T-cell (primary cell): ENCODE results near the gene POU5F2. TPM values are rescaled to one million over a fixed set of nuclear protein-coding genes. Genes with fewer than 3 reads are reported as not detected.

Experiments used
- ATAC-seq, 4 experiments: fragments of 200-7000 bp in 3 of 4; fragments of 150-1000 bp in 1 of 4; cut with Tn5 transposase; replicated peaks in 1 of 4; 1 replicate in 3 of 4; 2 replicates in 1 of 4; pipeline ENCODE4 v1.10.0; 2021; ENCODE audit warnings: moderate library complexity in 3 of 4, mild to moderate bottlenecking in 2 of 4, moderate number of reproducible peaks in 1 of 4
- CTCF ChIA-PET, 2 donors: fragments of 300-600 bp; sonication (Branson Sonifier 250); formaldehyde crosslinking; loops; one replicate each; lab custom pipeline; 2022; ENCODE audit warnings: antibody characterized with exemption in 2 of 2; lab: Charles Lee
- POLR2A ChIA-PET, 2 donors: fragments of 300-600 bp; sonication (Branson Sonifier 250); formaldehyde crosslinking; loops; one replicate each; lab custom pipeline; 2022; ENCODE audit warnings: antibody characterized with exemption in 2 of 2; lab: Charles Lee
- DNase-seq, 35 experiments: peaks; one replicate each; pipeline versions ENCODE4 v3.0.0 to v3.0.0-alpha.2; 2013 to 2023
- H3K27ac ChIP-seq: one replicate; pipeline ENCODE4 v1.5.1; 2013; ENCODE audit warnings: low read length
- H3K27me3 ChIP-seq, 2 experiments: replicated peaks in 1 of 2; 1 replicate in 1 of 2; 2 replicates in 1 of 2; pipeline versions ENCODE4 v1.6.1 to v1.7.0; 2013; ENCODE audit warnings: low read length in 1 of 2, mixed read lengths in 1 of 2; ENCODE audit not compliant: control insufficient read depth in 2 of 2, insufficient read depth in 2 of 2; ENCODE audit errors: extremely low read depth in 1 of 2
- H3K36me3 ChIP-seq, 2 donors: 1 replicate in 1 of 2; 2 replicates in 1 of 2; pipeline versions ENCODE4 v1.6.1 to v1.7.0; 2013; ENCODE audit warnings: low read length in 1 of 2; ENCODE audit not compliant: control insufficient read depth in 2 of 2, insufficient read depth in 1 of 2; ENCODE audit errors: extremely low read depth in 1 of 2
- H3K4me1 ChIP-seq, 2 experiments: 1 replicate in 1 of 2; 2 replicates in 1 of 2; pipeline versions ENCODE4 v1.6.1 to v1.7.0; 2013; ENCODE audit warnings: low read length in 2 of 2, mixed read lengths in 1 of 2; ENCODE audit not compliant: insufficient read depth in 2 of 2, control insufficient read depth in 1 of 2; ENCODE audit errors: extremely low read depth in 1 of 2
- H3K4me3 ChIP-seq, 2 donors: 1 replicate in 1 of 2; 2 replicates in 1 of 2; pipeline versions ENCODE4 v1.5.1 to v1.7.0; 2013; ENCODE audit warnings: mild to moderate bottlenecking in 2 of 2, low read length in 1 of 2, moderate library complexity in 1 of 2; ENCODE audit not compliant: control insufficient read depth in 1 of 2; ENCODE audit errors: extremely low read depth in 1 of 2
- H3K9me3 ChIP-seq: 2 replicates; pipeline ENCODE4 v1.7.0; 2013
- H3K27ac Mint-ChIP-seq, 2 donors: one replicate each; pipeline ENCODE4 v1.8.0; 2020 to 2021; ENCODE audit warnings: mild to moderate bottlenecking in 2 of 2, mixed read lengths in 2 of 2
- H3K27me3 Mint-ChIP-seq, 2 donors: one replicate each; pipeline ENCODE4 v1.8.0; 2021 to 2022; ENCODE audit warnings: mixed read lengths in 2 of 2
- H3K36me3 Mint-ChIP-seq: one replicate; pipeline ENCODE4 v1.8.0; 2021; ENCODE audit warnings: mixed read lengths
- H3K4me1 Mint-ChIP-seq, 3 donors: one replicate each; pipeline ENCODE4 v1.8.0; 2020 to 2022; ENCODE audit warnings: mixed read lengths in 3 of 3, mild to moderate bottlenecking in 1 of 3
- H3K4me3 Mint-ChIP-seq, 3 donors: one replicate each; pipeline ENCODE4 v1.8.0; 2020 to 2022; ENCODE audit warnings: mild to moderate bottlenecking in 3 of 3, mixed read lengths in 3 of 3, moderate library complexity in 3 of 3
- H3K9me3 Mint-ChIP-seq, 3 donors: one replicate each; pipeline ENCODE4 v1.8.0; 2020 to 2022; ENCODE audit warnings: mixed read lengths in 3 of 3
- WGBS: methylation state at CpG from one replicate; pipeline ENCODE4 v1.1.5; 2013; ENCODE audit warnings: missing lambda C conversion rate; ENCODE audit not compliant: insufficient coverage; 5-methylcytosine and 5-hydroxymethylcytosine counted together
- total RNA-seq, 35 experiments: library from RNA in 6 of 35; stranded (reverse) in 6 of 35; fragments of 120-200 nt in 1 of 35; gene quantifications; one replicate each; pipeline versions ENCODE4 v1.2.1 to v1.2.4 and lab custom pipeline; 2013 to 2026

The POU5F2 gene
- total RNA-seq, 5 donors from 2014 or later (not counting 1 experiment from before 2014, with no cell fraction given): 1.5 to 4.0 (median 2.0) TPM

DNA sequence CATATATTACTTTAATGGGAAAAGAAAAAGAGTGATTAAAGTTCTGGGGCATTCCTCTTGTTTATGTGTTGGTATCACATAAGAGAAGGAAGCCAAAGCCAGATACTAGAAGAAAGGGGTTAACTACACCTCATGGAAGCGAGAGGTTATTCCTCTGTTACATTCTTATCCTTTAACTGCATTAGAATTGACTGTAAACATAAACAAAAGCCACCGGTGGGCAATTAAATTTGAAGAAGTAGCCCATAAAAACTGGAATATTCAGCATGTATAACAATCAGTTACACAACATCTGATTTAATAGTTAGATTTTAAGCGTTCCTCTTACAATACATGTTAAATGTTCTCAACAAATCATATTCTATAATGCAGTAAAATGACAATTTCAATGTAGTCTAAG, 18.8 kb downstream of the POU5F2 start:
- Mint-ChIP-seq H3K4me1 (peaks cover 26 to 41% (median 28%) of the 10 kb centered on the region in 3 donors), H3K9me3 (no peaks in the 10 kb centered on the region), H3K4me3 (no peak overlapping the region), H3K36me3 (peaks cover 14% of the 10 kb centered on the region), H3K27ac (no peak overlapping the region), H3K27me3 (no peaks in the 10 kb centered on the region)
- Histone ChIP-seq H3K4me1 (peaks cover 0 to 4% of the 10 kb centered on the region in 2 experiments), H3K4me3 (no peak overlapping the region), H3K9me3 (no peaks in the 10 kb centered on the region), H3K36me3 (no peaks in the 10 kb centered on the region), H3K27ac (no peak overlapping the region), H3K27me3 (no peaks in the 10 kb centered on the region)
- POLR2A ChIA-PET: interaction anchor here in 1 of 2 donors (0.5 kb wide), 1 partner anchor 21 kb away, joined by 5 read pairs; no protein-coding TSS in a partner anchor
- no peak for DNase-seq
- no CpG with 5 or more reads among the region's 3 CpGs for WGBS
- CTCF ChIA-PET: no interaction called here
- no peak for ATAC-seq

DNA sequence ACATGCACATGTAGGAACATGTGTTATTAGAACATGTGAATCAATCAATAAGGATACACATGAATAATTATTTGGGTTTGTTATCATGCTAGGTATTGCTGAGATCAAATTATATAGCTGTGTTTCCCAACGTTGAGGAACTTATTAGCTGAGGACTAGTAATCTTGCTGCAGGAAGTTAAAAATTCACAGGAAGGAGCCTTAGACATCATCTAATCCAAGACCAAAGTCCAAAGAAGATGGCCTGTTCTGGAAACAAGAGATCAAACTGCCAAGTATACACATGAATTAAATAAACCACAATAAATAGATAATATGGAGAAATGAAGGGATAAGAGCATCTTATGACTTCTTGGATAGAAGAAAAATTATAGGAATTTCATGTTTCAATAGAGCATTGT, 19.9 kb downstream of the POU5F2 start:
- Mint-ChIP-seq H3K27me3 (no peaks in the 10 kb centered on the region), H3K27ac (no peak overlapping the region), H3K4me1 (peaks cover 28 to 41% (median 32%) of the 10 kb centered on the region in 3 donors), H3K4me3 (no peak overlapping the region), H3K9me3 (no peaks in the 10 kb centered on the region), H3K36me3 (peaks cover 11% of the 10 kb centered on the region)
- no peaks in the 10 kb centered on the region for H3K36me3 ChIP-seq
- CTCF ChIA-PET: no interaction called here
- no peaks in the 10 kb centered on the region for H3K27me3 ChIP-seq
- POLR2A ChIA-PET: no interaction called here
- peaks cover 0 to 4% of the 10 kb centered on the region in 2 experiments for H3K4me1 ChIP-seq
- H3K4me3 ChIP-seq: no peak overlapping the region
- H3K27ac ChIP-seq: no peak overlapping the region
- ATAC-seq (no peak), DNase-seq (no peak)
- WGBS: no CpG with 5 or more reads among the region's 1 CpG
- no peaks in the 10 kb centered on the region for H3K9me3 ChIP-seq

- CTCF ChIA-PET: interaction anchor here in 1 of 2 donors (0.8 kb wide), 1 partner anchor 19 kb away, joined by 3 read pairs; no protein-coding TSS in a partner anchor
Observed at GRCh38 chr5:93721071-93721470, 20.3 kb downstream of the POU5F2 start.

DNA sequence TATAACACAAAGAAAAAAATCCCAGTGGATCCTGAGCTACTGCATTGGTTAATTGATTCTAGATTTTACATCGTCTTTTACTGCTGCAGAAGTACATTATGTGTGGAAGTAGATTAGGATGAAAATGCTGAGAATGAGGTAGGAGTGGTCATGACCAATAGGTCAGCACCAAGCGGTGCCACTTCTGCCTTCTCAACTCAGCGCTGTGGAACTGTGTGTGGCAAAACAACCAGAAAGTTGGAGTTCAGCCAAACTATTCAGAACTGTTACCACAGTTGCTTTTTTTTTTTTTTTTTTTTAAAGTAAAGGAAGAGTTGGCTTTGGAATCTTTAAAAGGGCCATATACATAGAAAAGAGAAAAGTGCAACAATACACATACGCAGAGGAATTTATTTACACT, 24.2 kb downstream of the POU5F2 start:
- ChIA-PET CTCF (no interaction called here), POLR2A (no interaction called here)
- Mint-ChIP-seq H3K9me3 (peaks cover 0 to 10% (median 6%) of the 10 kb centered on the region in 3 donors), H3K4me1 (peaks cover 17 to 31% (median 24%) of the 10 kb centered on the region in 3 donors), H3K27ac (no peak overlapping the region), H3K27me3 (no peaks in the 10 kb centered on the region), H3K4me3 (no peak overlapping the region), H3K36me3 (peaks cover 24% of the 10 kb centered on the region)
- ATAC-seq: no peak
- H3K36me3 ChIP-seq: no peaks in the 10 kb centered on the region
- H3K4me1 ChIP-seq: peaks cover 0 to 4% of the 10 kb centered on the region in 2 experiments
- H3K9me3 ChIP-seq: no peaks in the 10 kb centered on the region
- no peak overlapping the region for H3K27ac ChIP-seq
- no peak for DNase-seq
- no peaks in the 10 kb centered on the region for H3K27me3 ChIP-seq
- 83% methylated on average over 2 of the region's 4 CpGs for WGBS
- no peak overlapping the region for H3K4me3 ChIP-seq

More at GRCh38 chr5:93721071-93721470, 20.3 kb downstream of the POU5F2 start:
- no peaks in the 10 kb centered on the region for H3K27me3 ChIP-seq
- H3K27ac Mint-ChIP-seq: no peak overlapping the region
- DNase-seq (peak in 1 of 35 experiments; percentile 3), ATAC-seq (peak in 2 of 4 experiments; percentile 20 to 58)
- POLR2A ChIA-PET: no interaction called here
- H3K4me3 Mint-ChIP-seq: no peak overlapping the region
- H3K9me3 ChIP-seq: no peaks in the 10 kb centered on the region
- H3K27me3 Mint-ChIP-seq: no peaks in the 10 kb centered on the region
- H3K27ac ChIP-seq: no peak overlapping the region
- 7% methylated on average over 3 of the region's 3 CpGs for WGBS
- peaks cover 0 to 4% of the 10 kb centered on the region in 2 experiments for H3K4me1 ChIP-seq
- peaks cover 25 to 41% (median 32%) of the 10 kb centered on the region in 3 donors for H3K4me1 Mint-ChIP-seq
- H3K36me3 Mint-ChIP-seq: peaks cover 11% of the 10 kb centered on the region
- no peaks in the 10 kb centered on the region for H3K36me3 ChIP-seq
- H3K9me3 Mint-ChIP-seq: no peaks in the 10 kb centered on the region
- no peak overlapping the region for H3K4me3 ChIP-seq

- no peak overlapping the region for H3K27ac ChIP-seq
- H3K4me3 ChIP-seq: no peak overlapping the region
- H3K27me3 ChIP-seq: no peaks in the 10 kb centered on the region
- ChIA-PET CTCF (no interaction called here), POLR2A (no interaction called here)
- no peaks in the 10 kb centered on the region for H3K36me3 ChIP-seq
- Mint-ChIP-seq H3K27ac (no peak overlapping the region), H3K27me3 (no peaks in the 10 kb centered on the region), H3K4me3 (no peak overlapping the region), H3K4me1 (peaks cover 12 to 24% (median 19%) of the 10 kb centered on the region in 3 donors), H3K9me3 (peaks cover 0 to 10% (median 6%) of the 10 kb centered on the region in 3 donors), H3K36me3 (peaks cover 31% of the 10 kb centered on the region)
- peaks cover 0 to 4% of the 10 kb centered on the region in 2 experiments for H3K4me1 ChIP-seq
- DNase-seq: no peak
- ATAC-seq: no peak
- no peaks in the 10 kb centered on the region for H3K9me3 ChIP-seq
Observed at GRCh38 chr5:93716453-93716852, 24.9 kb downstream of the POU5F2 start.

DNA sequence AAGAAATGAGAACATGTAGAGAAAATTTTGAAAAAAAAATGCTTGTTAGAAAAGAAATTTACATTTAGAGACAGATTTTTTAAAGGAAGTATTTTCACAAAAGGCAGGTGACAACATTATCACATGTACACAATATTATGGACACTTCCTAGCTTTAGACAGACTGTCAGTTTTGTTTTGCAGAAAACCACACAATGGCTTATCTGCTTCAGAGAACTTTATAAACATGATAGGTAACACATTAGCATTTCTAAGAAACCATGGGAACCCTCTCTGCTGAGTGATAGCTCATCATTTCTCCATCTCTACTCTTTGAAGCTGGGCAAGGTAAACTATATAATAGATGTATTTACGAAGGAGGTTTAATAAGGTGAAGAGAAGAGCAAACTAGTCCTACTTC, 25.6 kb downstream of the POU5F2 start:
- Mint-ChIP-seq H3K4me1 (peaks cover 6 to 17% (median 13%) of the 10 kb centered on the region in 3 donors), H3K27me3 (no peaks in the 10 kb centered on the region), H3K4me3 (no peak overlapping the region), H3K36me3 (peaks cover 33% of the 10 kb centered on the region), H3K9me3 (peaks cover 0 to 10% (median 6%) of the 10 kb centered on the region in 3 donors), H3K27ac (no peak overlapping the region)
- Histone ChIP-seq H3K4me3 (no peak overlapping the region), H3K36me3 (no peaks in the 10 kb centered on the region), H3K9me3 (no peaks in the 10 kb centered on the region), H3K4me1 (no peaks in the 10 kb centered on the region), H3K27ac (no peak overlapping the region), H3K27me3 (no peaks in the 10 kb centered on the region)
- no peak for ATAC-seq
- CTCF ChIA-PET: no interaction called here
- no peak for DNase-seq
- POLR2A ChIA-PET: interaction anchor here in 1 of 2 donors (0.6 kb wide), 1 partner anchor 18 kb away, joined by 5 read pairs; no protein-coding TSS in a partner anchor
- WGBS: no CpG with 5 or more reads among the region's 1 CpG
